ENCODE measurements around the gene MYH16.

DNA sequence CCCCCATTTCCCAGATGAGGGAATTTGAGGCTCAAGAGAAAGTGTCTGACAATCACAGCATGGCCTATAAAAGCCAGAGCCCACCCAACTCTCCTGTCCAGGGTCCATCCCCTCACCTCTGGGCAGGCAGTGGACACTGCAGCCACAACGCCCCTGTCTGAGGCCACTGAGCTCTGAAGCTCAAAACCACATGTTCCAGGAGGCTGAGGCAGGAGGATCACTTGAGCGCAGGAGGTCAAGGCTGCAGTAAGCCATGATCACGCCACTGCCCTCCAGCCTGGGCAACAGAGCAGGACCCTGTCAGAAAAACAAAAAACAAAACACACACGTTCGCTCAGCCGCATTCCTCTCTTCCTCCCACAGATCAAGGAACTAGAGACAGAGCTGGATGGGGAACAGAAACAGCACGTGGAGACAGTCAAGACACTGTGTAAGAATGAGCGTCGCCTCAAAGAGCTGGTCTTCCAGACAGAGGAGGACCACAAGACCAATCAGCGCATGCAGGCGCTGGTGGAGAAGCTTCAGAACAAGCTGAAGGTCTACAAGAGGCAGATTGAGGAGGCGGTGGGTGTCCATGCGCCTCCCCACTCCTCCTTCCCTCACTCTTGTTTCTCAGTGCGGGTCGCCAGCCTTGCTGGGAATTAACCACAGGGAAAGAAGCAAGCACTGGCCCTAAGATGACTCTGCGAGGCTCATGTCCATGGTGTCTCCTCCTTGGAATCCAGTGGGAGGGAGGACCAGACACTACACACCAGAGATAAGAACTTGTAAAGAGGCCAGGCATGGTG lies 33.0 kb downstream of the MYH16 start:
- TF ChIP-seq, protein P1, sequence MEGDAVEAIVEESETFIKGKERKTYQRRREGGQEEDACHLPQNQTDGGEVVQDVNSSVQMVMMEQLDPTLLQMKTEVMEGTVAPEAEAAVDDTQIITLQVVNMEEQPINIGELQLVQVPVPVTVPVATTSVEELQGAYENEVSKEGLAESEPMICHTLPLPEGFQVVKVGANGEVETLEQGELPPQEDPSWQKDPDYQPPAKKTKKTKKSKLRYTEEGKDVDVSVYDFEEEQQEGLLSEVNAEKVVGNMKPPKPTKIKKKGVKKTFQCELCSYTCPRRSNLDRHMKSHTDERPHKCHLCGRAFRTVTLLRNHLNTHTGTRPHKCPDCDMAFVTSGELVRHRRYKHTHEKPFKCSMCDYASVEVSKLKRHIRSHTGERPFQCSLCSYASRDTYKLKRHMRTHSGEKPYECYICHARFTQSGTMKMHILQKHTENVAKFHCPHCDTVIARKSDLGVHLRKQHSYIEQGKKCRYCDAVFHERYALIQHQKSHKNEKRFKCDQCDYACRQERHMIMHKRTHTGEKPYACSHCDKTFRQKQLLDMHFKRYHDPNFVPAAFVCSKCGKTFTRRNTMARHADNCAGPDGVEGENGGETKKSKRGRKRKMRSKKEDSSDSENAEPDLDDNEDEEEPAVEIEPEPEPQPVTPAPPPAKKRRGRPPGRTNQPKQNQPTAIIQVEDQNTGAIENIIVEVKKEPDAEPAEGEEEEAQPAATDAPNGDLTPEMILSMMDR (IDR thresholded peaks at IDR 0.05): no peak
- TF ChIP-seq POLR2A (IDR thresholded peaks at IDR 0.05): no peak

Measured in adrenal gland (tissue), 5 donors.